Stimulated activated CD4-positive, alpha-beta T cell treated with anti-CD3 and anti-CD28 coated beads, TNF-alpha, amount 100 ng/mL, for 4 hours (primary cell): ENCODE results near the gene GPLD1.
"Not testable (repeated sequence)": the region's sequence is repeated elsewhere in the genome, so short reads cannot be mapped to it uniquely, and the experiment has no call there.

Experiments used
- DNase-seq, 3 experiments: peaks; one replicate each; pipeline ENCODE4 v3.0.0-alpha.2; 2020; ENCODE audit warnings: low read depth in 3 of 3

Gene GPLD1

GRCh38 chr6:24489470-24489869 lies at the start of gene GPLD1:
Gene GPLD1 (minus strand): TSS chr6:24489578. CDS start chr6:24489511, 67 bp downstream.
- DNase-seq = no peak

GRCh38 chr6:24537771-24538385 lies 48.5 kb upstream of the GPLD1 start:
- DNase-seq = no peak

GRCh38 chr6:24537082-24537699 lies 47.8 kb upstream of the GPLD1 start:
- DNase-seq = no peak

DNA sequence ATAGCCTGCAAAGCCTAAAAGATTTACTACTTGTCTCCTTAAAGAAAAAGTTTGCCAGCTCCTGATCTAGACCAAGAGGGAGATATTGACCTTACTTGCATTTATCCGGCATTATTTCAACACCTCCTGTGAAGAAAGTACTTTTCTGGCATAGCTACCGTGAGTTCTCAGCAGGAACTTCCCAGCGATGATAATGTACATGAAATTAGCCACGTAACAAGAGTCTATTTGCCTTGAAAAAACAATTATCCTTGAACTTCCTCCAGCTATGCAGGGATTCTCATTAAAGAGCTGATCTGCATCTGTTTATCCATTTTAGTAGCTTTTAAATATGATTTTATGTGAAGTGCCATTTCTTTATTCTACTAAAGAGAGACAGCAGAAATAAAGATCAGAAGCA lies 47.1 kb upstream of the GPLD1 start:
- DNase-seq = no peak

GRCh38 chr6:24535210-24535609 lies 45.8 kb upstream of the GPLD1 start:
- no peak for DNase-seq

DNA sequence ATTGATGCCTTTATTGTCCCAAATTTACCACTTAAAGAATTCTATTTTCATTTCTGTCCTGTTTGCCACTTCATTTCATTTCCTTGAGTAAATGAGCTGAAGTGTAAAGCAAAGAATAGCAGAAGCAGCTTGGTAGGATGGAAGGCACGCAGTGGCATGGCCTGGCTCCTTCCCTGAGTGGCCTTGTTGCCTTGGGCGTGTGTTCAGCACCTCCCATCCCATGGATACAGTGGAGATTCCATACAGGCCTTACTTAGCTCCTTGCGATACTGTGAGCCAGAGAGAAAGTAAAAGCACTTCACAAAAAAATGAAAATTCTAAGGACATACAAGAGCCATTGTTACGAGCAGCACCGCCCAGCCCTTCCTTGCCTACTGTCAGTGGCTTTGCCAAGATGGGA lies 45.0 kb upstream of the GPLD1 start:
- no peak for DNase-seq

- no peak for DNase-seq
Measured at GRCh38 chr6:24529985-24530384, 40.6 kb upstream of the GPLD1 start.

DNA sequence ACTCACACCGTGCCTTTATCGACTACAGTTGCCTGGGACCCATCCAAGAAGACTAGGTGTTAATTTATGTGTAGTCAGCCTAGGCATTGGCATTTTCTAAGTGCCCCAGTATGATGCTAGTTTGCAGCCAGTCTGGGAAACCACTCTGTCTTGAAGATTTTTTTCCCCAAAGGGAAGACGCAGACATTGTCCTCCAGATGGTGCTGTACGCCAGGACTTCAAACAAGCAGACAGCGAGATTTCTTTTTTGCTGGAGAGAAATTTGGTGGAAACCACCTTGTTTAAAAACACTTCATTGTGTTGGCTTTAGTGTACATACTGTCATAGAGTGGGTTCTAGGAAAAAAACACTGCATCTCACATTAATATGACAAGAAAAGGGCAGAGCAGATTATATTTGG lies 35.4 kb upstream of the GPLD1 start:
- no peak for DNase-seq

GRCh38 chr6:24524329-24524728 lies 35.0 kb upstream of the GPLD1 start:
- DNase-seq = no peak

DNA sequence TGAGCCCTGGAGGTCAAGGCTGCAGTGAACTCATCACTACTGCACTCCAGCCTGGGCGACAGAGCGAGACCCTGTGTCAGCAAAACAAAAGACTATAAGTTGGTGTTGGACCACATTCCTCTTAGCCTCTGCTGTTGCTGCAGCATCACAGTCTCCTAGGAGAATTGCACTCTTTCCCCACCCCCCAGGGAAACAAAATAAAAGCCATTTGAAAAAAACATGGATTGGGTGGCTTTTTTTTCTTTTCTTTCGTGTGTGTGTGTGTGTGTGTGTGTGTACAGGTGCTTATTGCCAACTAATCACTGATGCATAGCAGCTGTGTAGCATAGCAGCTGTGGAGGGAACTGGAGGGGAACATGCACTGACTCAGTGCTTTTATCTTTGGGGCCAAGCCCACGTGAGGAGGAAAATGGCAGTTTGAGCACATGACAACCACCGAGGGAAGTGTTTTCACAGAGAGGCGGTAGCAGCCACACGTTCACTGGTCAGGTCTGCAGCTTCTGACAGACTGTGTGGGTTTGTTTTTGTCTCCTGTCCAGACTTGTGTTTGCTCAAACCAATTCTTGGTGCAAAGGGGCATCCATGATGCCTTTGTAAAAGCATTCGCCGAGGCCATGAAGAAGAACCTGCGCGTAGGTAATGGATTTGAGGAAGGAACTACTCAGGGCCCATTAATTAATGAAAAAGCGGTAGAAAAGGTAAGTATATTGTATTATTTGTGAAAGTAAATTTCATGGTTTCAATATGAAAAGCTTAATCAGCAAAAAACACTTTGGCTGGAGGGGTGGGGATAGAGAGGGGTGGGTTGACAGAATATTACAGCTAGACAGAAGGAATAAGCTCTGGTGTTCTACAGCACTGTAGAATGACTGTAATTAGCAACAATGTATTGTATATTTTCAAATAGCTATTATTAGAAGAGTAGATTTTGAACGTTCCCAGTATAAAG lies 33.1 kb upstream of the GPLD1 start:
- no peak for DNase-seq

GRCh38 chr6:24520929-24521546 lies 31.7 kb upstream of the GPLD1 start:
- DNase-seq = peak in 2 of 3 experiments; percentile 3 to 4

GRCh38 chr6:24517659-24518543 lies 28.5 kb upstream of the GPLD1 start:
- no peak for DNase-seq

- no peak for DNase-seq
Measured at GRCh38 chr6:24513602-24514001, 24.2 kb upstream of the GPLD1 start.

DNA sequence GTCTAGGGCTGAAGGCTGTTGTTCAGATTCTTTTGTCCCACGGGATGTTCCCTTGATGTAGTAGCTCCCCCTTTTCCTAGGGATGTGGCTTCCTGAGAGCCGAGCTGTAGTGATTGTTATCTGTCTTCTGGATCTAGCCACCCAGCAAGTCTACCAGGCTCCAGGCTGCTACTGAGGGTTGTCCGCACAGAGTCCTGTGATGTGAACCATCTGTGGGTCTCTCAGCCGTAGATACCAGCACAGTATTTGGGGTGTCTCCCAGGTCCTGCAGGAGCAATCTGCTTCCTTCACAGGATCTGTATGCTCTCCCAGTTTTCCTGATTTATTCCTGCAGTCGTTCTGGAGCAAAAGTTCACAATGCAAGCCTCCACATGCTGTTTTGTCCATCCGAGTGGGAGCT lies 22.6 kb upstream of the GPLD1 start:
- DNase-seq = not testable (repeated sequence)

DNA sequence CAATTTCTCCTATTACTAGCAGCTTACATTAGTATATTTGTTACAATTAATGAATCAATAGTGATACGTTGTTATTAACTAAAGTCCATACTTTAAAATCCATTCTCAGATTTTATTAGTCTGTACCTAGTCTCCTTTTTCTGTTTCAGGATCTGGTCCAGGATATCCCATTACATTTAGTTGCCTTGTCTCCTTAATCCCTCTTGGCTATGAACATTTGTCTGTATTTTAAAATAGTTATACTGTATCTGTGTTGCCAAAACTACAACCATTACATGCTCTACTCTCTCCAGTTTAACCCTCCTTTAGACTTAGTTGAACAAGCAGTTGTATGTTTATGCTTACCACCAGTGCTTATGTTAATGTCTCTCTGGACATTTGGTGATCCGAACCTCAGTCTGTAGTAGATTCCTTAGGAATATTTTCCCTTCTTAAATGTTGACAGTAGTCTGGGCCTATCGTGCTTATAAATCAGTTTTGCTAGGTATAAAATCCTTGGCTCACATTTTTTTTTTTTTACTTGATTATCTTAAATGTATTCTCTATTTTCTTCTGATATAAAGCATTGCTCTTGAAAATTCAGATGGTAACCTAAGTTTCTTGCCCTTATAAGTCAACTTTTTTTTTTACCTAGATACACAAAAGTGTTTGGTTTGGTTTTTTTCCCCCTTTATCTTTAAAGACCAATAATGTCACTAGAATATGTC lies 17.6 kb upstream of the GPLD1 start:
- no peak for DNase-seq

- DNase-seq = no peak
Measured at GRCh38 chr6:24504649-24505586, 15.5 kb upstream of the GPLD1 start.

- DNase-seq = no peak
Measured at GRCh38 chr6:24504287-24504648, 14.9 kb upstream of the GPLD1 start.

GRCh38 chr6:24501914-24502313 lies 12.5 kb upstream of the GPLD1 start:
- no peak for DNase-seq

DNA sequence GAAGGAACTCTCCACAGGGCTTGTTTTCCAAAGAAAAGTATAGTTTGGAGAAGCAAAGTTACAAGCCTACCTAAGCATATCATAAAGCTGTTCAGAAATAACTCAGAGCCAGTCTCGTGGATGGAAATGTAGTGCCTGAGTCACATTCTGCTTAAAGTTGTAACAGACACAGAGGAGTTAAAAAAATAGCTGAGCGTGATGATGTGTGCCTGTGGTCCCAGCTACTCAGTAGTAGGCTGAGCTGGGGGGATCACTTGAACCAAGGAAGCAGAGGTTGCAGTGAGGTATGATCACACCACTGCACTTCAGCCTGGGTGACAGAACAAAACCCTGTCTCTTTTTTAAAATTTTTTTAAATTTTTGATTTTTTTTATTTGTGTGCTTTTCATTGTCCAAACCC lies 12.0 kb upstream of the GPLD1 start:
- DNase-seq = no peak

DNA sequence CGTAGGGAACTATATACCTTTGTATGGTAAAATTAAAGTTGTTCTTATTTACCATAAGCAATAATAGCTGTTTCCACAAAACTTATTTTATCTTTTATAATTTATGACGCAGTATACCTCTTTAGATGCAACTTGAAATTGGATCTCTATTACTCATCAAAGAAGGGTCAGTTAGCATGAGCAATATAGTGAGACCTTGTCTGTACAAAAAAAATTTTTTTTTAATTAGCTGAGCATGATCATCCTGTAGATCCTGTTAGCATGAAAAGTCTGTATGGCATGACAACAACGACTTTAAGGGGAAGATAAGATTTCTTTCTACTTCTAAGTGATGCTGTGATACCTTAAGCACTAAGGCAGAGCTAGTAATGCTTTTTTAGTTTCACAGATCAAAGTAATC lies 11.3 kb upstream of the GPLD1 start:
- DNase-seq = no peak
